DMS153 treated with DMSO at 0.1 percent for 48 hours (cell line): ENCODE results near the gene PHLPP1.
A peak's percentile ranks its signal among the peaks of the same experiment; 100 is the strongest.

ENCODE experiments used
- DNase-seq: peaks from one replicate; lab custom pipeline; 2025; ENCODE audit not compliant: unreplicated experiment; lab: John Stamatoyannopoulos, UW

PHLPP1 gene

GRCh38 chr18:62844850-62845643, 129.7 kb downstream of the PHLPP1 start:
- no peak for DNase-seq

- no peak for DNase-seq
Measured at GRCh38 chr18:62846313-62846712, 131.0 kb downstream of the PHLPP1 start.

- DNase-seq = no peak
Measured at GRCh38 chr18:62847081-62847480, 131.7 kb downstream of the PHLPP1 start.

GRCh38 chr18:62848946-62849345, 133.6 kb downstream of the PHLPP1 start:
- DNase-seq = no peak

GRCh38 chr18:62850619-62851306, 135.4 kb downstream of the PHLPP1 start:
- DNase-seq = peak; percentile 53

GRCh38 chr18:62852851-62853250, 137.5 kb downstream of the PHLPP1 start:
- no peak for DNase-seq

GRCh38 chr18:62856294-62856693, 141.0 kb downstream of the PHLPP1 start:
- no peak for DNase-seq

GRCh38 chr18:62857263-62857976, 142.1 kb downstream of the PHLPP1 start:
- DNase-seq = no peak

- no peak for DNase-seq
Measured at GRCh38 chr18:62860062-62860461, 144.7 kb downstream of the PHLPP1 start.

- no peak for DNase-seq
Measured at GRCh38 chr18:62862466-62862865, 147.1 kb downstream of the PHLPP1 start.

GRCh38 chr18:62863579-62864001, 148.2 kb downstream of the PHLPP1 start:
- DNase-seq = no peak

GRCh38 chr18:62865498-62865897, 150.2 kb downstream of the PHLPP1 start:
- no peak for DNase-seq

- no peak for DNase-seq
Measured at GRCh38 chr18:62867534-62867933, 152.2 kb downstream of the PHLPP1 start.

- no peak for DNase-seq
Measured at GRCh38 chr18:62868645-62869044, 153.3 kb downstream of the PHLPP1 start.

- no peak for DNase-seq
Measured at GRCh38 chr18:62870643-62871042, 155.3 kb downstream of the PHLPP1 start.

- no peak for DNase-seq
Measured at GRCh38 chr18:62875323-62875722, 160.0 kb downstream of the PHLPP1 start.

- DNase-seq = no peak
Measured at GRCh38 chr18:62876111-62876510, 160.8 kb downstream of the PHLPP1 start.

GRCh38 chr18:62876828-62877227, 161.5 kb downstream of the PHLPP1 start:
- no peak for DNase-seq

GRCh38 chr18:62877411-62878221, 162.3 kb downstream of the PHLPP1 start:
- no peak for DNase-seq

- DNase-seq = no peak
Measured at GRCh38 chr18:62878305-62878704, 163.0 kb downstream of the PHLPP1 start.

GRCh38 chr18:62880034-62880433, 164.7 kb downstream of the PHLPP1 start:
- no peak for DNase-seq
